Embryonic facial prominence (tissue), 1 donor: ENCODE data around the gene GRIK3.

Experiments
- DNase-seq: peaks from one replicate; pipeline ENCODE4 v3.0.0-alpha.2; 2016; ENCODE audit errors: extremely low spot score

Gene GRIK3

DNA sequence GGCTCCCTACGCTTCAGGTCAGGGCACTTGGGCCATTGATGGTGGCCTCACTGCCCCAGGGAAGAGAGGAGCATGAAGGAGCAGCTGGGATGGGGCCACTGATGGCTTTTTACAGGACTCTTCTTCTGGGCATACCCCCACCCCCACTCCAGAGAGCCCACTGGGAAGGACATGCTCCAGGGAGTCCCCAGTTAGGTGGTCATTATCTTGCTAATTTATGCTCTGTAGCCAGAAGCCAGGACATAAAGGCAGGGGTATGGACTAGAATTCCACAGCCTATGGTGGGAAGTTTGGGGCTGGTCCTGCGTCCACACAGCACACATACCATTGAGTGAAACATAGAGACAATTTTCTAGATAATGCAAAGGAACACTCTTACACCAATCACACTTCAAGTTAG lies 8.8 kb upstream of the GRIK3 start:
- DNase-seq: no peak

DNA sequence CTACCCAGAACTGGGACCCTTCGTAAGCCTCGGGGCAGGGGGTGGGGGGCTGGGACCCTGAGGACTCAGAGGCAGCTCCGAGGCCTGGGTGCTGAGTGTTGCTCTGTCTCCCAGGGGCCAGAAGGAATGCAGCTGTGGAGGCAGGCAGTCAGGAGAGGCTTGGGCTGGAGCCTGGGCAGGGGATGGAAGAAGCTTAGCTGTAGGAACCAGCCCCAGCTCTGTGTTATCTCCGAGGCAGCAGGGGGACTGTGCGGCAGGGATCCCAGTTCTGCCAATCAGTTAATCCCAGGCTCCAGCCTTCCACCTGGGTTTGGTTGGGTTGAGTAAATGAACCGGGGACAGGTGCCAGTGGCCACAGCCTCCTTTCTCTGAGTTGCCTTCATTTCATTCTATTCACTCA lies 8.2 kb upstream of the GRIK3 start:
- DNase-seq: no peak

DNA sequence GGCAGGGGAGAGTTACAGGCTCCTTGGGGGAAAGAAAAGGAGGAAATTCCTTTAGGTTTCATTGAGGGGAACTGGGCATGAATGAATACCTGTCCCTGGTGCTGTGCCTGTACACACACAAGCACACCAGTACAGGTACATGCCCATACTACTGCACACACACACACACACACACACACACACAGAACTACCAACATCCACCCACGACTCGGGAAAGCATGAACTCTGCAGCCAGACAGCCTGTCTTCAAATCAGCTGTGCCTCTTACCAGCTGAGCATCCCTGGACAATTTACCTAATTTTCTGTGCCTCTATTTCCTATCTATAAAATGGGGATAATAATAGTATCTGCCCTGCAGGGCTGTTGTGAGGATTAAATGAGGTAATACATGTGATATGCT lies 7.2 kb upstream of the GRIK3 start:
- DNase-seq: no peak

DNA sequence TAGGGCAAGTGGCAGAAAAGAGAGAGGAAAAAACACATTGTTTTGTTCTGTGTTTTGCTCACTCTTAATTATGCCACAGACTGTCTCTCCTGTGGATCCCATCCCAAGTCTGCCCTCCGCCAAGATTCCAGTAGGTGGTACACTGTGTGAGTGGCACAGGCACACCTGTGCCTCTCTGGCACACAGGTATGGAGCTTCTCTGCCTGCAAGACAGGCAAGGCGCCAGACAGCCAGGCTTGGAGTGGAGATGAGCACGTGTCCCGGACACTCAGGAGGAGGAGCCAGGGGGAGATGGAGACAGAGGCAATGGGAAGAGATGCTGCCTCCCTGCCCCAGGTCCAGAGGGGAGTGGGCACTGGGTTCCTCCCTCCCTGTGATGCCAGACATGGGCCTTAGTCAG lies 6.5 kb upstream of the GRIK3 start:
- no peak for DNase-seq

DNA sequence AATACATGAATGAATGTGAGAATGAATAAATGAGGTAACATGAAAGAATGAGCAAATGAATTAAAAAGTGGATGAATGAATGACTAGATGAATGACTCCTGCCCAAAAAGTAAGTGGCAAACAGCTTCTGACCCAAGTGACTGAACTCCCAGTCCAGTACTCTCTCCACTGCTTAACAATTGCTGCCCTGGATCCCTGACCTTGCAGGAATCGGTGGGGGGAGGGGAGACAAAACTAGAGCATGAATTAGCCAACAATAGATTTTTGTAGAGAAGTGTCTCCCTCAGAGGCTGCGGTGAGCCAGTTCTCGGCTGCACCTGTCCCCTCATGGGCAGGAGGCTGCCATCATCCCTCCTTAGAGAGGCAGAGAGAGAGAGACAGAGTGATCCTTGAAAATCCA lies 5.9 kb upstream of the GRIK3 start:
- DNase-seq: no peak

DNA sequence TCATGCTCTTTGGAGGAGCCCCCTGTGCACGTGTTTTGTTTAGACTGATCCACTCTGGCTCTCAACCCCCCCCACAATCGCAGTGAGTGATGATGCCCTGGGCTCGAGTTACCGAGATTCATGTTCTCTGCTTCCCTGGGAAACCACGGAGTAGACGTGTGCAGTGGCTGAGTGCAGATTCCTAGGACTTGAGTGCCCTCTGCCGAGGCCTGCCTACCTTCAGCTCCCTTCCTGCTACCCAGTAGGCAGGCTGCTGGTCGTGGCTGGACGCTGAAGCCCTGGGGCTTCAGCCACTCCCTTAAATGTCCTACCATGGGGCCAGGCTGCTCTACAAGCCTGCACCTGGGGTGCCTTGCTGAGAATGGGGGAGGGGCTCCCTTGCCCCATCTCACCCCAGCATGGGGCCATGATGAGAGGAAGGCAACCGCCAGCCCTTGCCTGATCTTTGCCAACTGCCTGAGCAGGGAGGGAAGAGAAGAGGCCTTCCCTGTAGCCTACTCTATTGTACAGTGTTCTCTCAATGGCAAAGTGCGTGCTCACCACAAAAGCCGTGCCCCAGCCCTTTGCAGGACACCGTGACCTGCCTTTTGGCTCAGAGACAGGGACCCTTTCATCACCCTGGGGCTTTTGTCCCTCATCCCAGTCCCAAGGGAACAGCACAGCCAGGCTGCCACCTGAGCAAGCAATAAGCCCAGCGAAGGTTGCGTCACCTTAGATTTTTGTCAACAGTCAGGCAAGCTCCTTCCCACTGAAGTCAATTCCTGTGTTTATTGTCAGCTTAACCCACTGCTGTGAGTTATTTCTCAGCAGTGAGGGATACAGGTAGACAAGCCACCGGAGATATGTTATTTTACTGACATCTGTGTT lies 4.1 kb upstream of the GRIK3 start:
- DNase-seq: no peak

DNA sequence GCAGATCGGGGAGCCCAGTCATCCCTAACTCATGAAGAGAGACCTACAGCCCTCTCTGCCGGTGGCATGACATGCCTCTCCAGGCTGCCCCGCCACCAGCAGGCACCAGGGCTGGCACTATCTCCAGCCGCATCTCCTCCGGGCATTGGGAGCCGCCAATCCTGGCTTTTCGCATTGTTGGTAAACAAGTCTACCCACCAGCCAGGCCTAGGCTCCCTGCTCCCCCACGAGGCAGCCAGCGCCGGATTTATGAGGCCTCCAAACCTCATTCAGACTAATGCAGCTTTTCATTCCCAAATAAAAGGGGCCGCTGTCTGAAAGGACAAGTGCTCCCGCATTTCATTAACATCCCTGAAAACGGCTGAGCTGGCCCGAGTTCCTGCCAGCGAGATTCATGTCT lies 3.4 kb upstream of the GRIK3 start:
- no peak for DNase-seq

DNA sequence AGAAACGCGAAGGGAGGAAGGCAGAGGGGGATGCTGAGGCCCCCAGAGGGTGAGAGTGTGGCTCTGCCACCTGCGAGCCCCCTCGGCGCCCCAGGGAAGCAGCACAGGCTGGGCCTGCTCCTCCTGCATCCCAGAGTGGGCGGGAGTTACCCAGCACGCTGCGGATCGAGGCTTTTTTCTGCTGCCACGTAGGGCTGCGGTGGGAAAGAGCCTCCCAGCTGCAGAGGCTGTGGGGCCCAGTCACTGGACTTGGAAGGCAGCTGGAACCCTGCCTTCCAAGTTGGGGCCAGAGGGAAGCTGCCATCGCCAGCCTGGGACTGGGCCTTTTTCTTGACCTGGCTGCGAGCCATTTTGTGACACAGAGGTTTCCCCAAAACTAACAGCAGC lies 2.3 kb upstream of the GRIK3 start:
- DNase-seq: no peak

DNA sequence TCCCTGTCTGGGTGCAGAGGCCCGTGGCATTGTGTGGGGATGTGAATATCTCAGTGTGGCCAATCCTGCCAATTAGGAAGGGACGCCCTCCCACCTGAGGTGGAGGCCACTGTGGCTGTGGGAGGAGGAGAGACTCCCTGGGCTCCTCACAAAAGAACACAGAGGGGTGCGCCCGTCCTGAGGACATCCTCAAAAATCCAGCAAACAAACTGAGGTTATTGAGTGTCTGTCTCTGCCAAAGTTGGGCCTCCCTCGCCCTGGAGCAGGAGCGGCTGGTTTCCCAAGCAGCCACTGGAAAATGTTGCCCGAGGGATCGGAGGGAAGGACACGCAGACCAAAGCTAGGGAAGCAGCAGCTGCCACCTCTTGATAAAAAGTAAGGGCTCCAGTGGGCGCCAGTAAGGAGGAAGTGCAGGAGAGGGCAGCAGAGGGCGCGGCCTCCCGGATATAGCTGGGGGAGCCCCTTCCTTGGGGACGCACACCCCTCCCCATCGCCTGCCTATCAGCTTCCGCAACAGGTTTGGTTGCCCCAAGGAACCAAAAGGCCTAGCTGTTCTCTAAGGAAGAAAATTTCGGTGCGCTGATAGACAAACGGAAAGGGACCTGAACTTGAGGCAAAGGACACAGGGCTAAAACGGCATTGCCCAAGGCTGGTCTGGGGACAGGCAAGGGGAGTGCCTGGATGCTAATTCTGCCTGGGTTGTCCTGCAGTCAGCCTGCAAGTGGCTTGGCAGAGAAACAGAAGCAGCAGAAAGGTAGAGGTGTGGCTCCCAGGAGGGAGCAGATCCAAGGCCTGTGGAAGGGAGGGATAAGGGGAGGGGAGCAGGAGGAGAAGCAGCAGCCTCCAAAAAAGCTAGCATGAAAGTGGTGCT lies 1.7 kb upstream of the GRIK3 start:
- DNase-seq: no peak

DNA sequence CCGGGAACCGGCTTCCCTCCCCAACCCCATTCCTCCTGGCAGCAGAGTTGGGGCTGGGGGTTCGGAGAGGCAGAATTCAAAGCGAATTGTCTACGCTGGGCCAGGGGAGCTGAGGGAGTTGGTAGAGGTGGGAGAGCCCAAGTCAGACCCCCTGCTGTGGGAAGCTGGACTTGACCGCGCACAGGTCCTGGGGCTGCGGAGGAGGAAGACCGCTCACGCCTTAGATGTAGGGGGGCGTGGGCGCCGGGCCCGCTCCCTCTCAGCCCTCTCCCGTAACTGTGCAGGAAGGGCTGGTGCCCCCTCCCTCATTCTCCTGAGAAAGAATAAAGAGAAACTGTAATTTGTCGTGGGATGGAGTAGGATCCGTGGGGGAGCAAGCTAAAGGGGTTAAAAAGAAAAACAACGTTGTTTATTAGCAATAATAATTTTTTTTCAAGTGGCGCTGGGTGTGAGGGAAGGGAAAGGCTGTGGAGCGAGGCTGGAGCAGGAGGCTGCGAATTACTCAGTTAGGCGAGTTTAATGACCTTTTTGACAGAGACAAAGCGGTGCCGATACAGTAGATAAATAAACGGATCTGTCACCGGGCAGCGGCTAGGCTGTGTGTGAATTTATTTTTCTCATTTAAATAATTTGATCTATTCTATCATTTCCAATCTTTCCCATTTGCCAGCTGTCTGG lies 838 bp upstream of the GRIK3 start:
- no peak for DNase-seq

DNA sequence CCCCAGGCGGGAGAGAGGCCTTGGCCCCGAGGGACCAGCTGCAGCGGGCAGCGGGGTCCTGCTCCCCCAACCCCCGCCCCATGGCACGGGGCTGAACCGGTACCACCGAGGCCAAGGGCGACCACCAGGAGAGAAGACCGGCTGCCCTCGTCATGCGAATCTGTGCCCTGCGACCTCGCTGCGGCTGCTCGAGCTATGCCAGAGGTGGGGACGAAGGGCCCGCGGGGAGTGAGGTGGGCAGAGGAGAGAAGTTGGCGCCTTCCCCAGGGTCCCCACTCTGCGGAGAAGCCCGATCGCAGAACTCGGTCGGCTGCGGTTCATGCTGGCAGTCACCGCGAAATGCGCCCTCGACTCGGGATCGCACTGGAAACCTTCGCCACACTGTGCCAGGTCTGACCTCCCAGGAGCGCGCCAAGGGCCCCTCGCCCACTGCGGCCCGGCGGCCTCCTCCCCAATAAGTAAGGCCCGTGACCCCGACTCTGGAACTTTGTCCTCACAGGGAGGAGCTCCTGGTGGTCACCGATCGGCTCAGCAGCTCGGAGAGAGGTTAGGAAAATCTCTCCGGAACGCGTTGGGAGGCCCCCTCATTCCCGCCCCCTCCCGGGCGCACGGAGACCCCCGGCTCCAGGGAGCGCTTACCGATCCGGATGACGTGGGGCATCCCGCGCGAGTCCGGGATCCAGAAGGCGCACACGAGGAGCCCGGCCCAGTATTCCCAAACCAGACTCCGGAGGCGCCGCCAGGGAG lies 787 bp downstream of the GRIK3 start:
- DNase-seq: no peak

DNA sequence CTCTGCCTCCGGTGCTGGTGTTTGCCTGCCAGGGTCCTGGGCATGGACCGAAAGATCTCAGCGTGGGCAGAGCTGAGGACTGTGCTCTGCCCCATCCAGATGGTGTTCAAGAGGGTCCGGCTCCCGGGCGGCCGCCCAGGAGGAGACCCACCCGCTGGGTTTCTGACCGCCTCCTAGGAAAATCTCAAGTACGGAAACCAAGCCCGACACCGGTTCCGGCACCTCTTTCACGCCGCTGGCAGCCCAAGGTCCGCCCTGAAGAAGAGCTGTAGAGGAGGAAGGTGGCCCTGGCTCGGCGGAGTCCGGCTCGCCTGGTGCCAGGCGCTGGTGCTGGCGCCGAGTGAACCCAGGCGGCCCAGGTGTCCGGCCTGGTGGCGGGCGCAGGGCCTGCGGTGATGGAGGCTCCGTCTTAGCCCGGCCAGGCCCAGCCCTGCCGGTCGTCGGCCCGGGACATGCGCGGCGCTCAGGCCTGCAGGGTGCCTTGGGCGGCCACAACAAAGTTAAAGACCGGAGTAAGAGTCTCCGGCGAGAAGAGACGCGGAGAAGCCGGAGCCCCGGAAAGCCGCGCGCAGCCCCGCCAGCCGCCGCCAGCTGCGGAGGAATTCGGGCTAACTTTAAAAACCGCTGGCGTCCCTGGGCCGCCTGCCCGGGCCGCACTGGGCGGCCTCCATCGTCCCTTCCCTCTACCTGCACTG lies 1.5 kb downstream of the GRIK3 start:
- DNase-seq: no peak

DNA sequence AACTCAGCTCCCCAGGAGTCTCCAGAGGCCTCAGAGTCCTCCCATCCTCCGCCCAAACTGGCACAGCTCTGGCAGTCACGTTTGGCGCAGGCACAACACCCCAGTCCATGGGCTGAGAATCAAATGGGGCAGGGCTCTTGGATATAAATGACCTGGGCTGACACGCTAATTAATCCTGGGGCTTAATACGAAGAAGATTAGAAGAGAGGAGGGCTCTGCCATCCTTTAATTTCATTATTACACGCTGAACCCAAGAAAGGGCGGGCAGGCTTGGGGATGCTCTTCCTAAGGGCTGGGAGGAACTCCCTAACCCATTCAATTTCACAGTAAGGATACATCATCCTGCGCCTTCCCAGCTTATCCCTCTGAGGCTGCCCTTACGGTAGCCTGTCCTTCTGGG lies 2.4 kb downstream of the GRIK3 start:
- DNase-seq: no peak

DNA sequence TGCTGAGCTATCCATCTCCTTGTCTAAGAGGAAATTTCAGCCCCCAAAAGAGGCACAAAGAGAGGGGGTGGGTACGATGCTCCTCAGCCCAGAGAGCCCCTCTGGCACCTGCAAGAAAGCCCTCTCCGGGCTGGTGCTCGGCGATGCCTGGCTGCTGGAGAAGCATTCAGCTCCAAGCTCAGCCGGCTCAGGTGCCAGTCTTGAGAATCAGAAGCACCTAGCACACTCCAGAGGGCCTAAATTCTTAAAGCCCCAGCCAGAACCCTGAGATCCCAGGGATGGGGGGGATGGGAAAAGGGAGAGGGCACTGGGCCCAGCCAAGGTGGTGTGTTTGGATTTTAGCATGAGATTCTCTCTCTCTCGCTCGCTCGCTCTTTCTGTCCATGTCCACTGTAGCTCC lies 2.9 kb downstream of the GRIK3 start:
- DNase-seq: no peak

DNA sequence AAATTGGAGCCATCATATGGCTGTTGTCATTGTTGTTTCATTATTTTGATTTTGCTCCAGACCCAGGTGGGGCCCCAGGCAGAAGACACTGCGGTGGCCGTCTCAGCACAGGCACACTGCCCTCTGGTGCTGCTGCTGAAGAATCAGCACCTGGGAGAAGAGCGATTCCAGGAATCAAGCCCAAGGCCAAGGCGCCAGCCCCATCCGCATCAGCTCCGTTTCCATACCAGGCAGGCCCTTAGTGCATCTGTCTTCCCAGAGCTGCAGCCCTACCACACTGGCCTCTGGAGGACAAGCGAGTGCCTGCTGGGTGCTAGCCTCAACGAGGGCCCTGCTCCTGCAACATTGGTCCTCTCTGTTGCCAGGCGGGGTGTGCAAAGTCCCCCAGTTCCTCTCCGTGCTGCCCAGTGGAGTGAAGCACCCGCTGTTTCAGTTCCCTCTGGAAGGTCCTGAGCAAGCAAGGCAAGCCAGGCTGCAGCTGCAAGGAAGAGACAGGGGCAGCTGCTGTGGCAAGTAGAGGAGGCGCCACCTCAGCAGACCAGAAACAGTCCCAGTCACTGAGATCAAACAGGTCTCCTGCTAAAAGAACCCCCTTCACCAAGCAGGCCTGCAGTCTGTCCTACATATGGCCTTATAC lies 5.2 kb downstream of the GRIK3 start:
- DNase-seq: no peak

DNA sequence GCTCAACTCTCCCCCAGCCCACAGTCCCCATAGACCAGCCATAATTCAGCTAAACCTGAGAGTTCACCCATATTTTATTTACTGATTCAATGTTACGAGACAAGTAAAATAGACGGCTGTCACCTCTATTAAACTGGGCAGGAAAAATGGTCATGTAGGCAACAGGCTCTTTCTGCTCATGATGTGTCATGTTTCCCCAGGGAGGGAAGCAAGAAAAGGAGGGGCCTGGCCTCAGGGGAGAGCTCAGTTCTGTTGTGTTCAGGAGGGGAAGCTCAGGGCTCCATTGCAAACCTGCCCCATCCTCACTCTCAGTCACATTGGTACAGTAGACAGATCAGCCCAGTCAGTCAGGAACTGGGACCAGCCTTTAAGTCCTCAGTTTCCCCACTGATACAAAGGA lies 12.8 kb downstream of the GRIK3 start:
- DNase-seq: no peak

DNA sequence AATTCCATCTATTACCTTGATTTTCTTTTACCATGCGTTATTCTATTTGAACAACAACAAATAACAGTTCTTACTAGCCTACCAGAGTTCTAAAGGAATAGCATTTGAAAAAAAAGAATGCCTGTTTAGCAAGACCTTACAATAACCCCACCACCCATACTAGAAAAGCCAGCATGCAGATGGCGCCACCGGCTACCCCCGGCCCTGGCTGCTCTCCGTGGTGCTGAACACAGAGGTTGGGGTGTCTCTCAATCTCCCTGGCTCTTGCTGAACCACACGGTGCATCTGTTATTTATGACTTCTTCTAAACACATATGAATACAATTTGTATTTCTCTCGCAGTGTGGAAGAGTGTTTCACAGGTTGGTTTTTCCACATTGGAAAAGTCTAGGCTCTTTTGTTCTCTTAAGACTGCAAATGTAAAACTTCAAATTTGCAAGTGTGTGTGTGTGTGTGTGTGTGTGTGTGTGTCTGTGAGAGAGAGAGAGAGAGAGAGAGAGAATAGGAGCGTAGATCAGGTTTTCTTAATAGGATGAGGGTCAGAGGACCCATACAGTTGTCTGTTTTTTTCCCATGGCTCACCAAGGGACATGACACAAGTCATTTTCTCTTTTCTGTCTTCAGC lies 13.6 kb downstream of the GRIK3 start:
- no peak for DNase-seq

DNA sequence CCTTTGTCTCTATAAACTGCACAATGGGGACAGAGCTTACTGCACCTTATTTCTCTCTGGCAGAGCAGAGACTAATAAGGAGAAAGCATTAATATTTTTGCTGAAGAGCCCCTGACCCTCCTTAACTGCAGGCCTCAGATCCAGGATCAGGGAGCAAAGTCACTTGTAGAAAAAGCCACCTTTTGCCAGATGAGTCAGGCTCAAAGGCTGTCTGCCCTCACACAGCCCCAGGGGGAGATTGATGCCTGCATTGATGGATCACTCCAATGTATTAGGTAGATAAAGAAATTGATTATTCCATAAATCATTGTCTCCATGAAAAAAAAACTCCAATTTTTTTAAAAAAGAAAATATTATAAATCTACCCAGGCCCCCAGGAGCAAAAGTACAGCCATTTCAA lies 15.8 kb downstream of the GRIK3 start:
- no peak for DNase-seq

DNA sequence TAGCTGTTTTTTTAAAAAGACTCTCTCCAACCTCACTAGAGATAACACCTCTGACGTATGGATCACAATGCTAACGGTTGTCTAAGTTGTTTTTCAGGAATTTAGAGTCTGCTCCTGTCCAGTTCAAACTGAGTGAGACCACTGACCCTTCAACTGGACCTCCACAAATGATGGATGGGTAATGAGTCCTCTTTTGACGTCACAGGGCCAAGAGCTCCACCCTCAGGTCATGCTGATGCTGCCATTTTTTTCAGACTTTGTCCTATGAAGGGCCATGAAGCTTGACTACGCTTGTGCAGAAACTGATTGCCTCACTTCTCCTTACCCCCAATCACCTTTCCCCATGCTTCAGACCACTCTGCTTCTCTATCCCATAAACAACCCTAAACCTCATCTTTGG lies 16.6 kb downstream of the GRIK3 start:
- no peak for DNase-seq

DNA sequence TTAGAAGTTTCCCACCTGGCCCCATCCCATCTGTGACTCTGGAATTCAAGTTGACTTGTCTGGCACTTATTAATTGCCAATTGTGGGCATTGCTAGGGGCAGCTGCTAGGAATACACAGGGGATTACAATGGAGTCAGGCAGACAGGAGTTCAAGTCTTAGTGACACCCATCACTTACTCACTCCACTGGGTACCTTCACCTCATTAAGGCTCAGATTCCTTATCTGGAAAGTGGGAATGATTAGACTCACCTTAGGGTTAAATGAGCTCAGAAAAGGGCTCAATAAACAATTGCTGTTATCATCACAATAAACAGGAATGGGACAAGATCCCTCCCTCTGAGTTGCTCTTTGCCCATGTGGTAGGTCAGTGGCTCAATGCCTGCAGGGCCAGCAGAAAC lies 18.2 kb downstream of the GRIK3 start:
- DNase-seq: no peak
